Hematopoietic multipotent progenitor cell treated with erythropoietin and hydrocortisone succinate and interleukin-3 and kit ligand, for 8 days (in vitro differentiated cells): Measurements from ENCODE around the gene TSR1.
"Not testable (repeated sequence)": the region's sequence is repeated elsewhere in the genome, so short reads cannot be mapped to it uniquely, and the experiment has no call there.

Experiments used
- DNase-seq: peaks from one replicate; pipeline ENCODE4 v3.0.0-alpha.2; 2015

The TSR1 gene

DNA sequence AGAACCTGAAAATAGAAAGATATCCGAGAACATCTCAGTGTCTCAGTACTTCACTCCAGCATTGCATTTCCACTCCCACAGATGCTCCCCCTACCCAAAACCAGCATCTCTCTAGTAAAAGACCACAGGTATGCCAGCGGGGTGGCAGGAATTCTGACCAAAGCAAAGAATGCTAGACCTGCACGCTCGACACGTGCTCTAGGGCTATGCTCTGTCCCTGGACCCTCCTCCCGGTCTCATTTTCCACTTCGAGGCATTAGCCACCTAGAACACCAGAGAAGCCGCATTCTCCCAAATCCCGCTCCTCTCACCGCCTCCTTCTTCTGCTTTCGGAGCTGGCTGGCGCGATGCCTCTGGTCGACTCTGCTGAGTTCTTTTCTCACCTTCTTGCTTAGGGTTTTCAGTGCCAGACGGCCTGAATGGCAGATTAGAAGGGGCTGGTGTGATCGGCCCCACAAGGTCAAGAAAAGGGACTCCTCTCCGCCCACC is 487 bp downstream of the TSR1 start:
- DNase-seq: no peak

DNA sequence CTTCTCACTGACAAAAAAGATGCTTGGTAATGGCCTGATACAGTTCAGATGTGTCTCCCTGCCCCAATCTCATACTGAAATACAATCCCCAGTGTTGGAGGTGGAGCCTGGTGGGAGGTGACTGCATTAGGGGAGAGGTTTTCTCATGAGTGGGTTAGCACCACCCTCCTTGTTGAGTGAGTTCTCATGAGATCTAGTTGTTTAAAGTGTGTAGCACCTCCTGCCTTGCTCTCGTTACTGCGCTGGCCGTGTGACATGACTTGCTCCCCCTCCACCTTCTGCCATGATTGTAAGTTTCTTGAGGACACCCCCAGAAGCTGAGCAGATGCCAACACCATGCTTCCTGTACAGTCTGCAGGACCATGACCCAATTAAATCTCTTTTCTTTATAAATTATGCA is 5.0 kb downstream of the TSR1 start:
- no peak for DNase-seq

DNA sequence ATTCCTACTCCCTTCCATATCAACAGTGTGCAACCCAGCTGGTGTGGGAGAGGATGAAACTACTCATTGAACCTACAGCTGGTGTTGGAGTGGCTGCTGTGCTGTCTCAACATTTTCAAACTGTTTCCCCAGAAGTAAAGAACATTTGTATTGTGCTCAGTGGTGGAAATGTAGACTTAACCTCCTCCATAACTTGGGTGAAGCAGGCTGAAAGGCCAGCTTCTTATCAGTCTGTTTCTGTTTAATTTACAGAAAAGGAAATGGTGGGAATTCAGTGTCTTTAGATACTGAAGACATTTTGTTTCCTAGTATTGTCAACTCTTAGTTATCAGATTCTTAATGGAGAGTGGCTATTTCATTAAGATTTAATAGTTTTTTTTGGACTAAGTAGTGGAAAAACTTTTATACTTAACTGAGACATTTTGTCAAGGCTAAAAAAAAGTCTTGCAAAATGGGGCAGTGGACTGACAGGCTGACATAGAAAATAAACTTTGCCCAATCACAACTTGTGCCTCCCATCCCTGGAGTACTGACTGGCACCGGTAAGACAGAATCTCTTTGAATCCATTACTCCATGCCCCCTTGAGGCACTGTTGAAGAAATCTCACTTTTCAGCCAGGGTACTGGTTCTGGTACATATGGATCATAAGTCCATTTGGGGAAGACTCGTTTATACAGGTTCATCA is 12.5 kb downstream of the TSR1 start:
- no peak for DNase-seq

DNA sequence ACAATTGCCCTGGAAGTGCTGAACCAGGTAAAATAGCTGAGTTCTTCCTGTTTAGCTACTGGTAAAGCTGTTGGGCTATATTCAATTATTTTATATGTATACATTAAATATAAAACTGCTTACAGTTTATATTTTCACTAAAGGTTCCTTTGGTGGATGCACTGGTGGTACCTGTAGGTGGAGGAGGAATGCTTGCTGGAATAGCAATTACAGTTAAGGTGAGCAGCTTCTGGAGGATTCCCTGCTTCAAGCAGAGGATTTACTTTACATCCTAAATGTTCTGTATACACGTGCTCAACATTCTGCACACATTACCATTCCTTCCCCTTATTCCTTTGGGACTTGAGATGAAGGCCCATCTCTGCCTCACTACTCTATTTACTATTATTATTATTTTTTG is 14.9 kb downstream of the TSR1 start:
- DNase-seq: no peak

DNA sequence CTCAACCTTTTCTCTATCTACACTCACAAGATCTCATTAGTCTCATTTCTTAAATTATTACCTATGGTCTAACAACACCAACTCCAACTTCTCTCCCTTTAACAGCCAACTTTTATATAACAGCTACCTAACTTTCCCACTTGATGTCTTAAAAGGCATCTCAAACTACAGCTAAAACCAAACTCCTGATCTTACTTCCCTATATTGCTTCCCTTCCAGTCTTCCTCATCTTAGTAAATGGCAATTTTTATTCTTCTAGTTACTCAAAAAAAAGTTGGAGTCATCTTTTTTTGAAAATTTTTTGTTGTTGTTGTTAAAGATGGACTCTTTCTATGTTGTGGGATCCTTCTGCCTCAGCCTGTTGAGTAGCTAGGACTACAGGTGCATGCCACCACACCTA is 17.2 kb downstream of the TSR1 start:
- DNase-seq: no peak

DNA sequence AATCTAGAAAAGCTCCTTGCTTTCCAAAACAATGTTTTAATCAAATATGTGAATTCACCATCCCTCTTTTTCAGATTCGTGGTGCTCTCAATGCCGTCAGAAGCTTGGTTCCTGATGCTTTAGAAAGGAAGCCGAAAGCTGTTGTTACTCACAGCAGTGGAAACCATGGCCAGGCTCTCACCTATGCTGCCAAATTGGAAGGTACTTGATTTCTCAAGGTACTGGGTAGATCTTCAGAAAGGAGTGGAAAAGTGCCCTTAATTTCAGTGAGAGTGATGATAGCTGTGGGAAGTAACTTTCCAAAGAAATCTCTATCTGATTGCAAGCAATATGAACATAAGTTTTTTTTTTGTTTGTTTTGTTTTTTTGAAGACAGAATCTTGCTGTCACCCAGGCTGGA is 18.5 kb downstream of the TSR1 start:
- no peak for DNase-seq

DNA sequence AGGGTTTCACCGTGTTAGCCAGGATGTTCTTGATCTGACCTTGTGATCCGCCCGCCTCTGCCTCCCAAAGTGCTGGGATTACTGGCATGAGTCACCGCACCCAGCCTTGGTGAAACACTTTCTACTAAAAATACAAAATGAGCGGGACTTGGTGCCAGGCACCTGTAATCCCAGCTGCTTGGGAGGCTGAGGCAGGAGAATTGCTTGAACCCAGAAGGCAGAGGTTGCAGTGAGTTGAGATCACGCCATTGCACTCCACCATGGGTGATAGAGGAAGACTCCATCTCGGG is 19.4 kb downstream of the TSR1 start:
- not testable (repeated sequence) for DNase-seq

DNA sequence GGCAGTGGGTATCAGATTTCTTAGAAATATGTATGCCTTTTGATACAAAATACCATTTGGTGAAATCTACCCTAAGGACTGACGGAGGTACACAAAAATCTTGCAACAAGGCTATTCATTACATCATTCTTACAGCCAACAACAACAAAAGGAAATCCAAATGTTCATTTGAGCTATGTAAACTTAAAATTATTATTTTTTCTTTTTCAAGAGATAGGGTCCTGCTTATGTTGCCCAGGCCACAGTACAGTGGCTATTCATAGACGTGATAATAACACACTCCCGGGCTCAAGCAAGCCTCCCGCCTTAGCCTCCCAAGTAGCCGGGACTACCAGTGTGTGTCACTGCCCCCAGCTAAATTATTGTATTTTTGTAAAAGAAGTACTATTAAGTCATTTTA is 23.5 kb downstream of the TSR1 start:
- no peak for DNase-seq

DNA sequence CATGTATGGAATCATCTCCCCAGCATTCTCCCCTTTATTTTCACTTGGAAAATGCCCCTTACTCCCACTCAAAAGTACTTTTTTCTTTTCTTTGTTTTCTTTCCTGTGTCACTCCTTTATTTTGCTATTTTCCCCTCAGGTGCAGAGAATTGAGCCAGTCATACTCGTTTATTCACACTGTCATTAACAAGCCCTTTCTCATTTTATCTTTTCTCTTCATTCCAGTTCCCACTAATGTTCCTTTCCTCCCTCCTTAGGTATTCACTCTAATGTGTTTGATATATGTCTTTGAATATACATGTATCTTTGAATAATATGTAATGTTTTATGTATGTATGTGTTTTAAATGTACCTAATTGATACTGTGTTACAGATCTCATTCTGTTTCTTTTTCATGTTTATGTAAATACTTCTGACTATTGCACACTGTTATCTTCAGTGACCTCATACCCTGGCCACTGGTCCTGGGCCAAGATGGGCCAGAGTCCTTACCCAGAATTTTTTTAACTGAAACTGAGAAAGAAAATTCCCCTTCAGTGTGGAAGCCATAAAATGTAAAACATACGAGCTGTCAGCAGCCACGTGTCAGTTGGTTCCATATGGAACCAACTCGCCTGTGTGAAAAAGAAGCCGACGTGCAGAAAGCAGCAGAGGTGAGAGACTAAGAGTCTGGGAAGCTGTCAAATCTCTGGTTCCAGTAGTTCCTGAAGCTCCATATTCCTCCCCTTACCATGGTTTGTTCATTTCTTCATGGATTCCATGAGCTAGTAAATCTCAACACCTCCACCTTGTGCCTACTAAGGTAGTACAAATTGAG is 26.7 kb downstream of the TSR1 start:
- no peak for DNase-seq

DNA sequence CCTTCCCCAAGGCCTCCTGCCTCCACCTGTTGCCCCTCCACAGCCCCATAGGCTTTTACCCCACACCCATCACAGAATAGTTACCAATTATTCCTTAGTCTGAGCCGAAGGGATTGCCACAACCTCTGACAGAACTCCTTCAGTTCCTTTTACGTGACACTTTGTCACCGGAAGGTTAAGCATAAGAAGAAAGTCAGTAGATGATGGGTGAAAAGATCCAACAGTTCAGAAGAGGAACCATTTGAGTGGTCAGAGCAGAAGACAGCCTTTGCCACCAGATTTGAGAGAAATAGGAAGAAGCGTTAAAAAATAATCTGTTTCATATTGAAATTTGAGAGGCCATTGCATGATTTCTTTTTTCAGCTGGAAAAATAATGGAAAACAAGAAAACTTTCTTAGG is 31.3 kb downstream of the TSR1 start:
- DNase-seq: no peak

DNA sequence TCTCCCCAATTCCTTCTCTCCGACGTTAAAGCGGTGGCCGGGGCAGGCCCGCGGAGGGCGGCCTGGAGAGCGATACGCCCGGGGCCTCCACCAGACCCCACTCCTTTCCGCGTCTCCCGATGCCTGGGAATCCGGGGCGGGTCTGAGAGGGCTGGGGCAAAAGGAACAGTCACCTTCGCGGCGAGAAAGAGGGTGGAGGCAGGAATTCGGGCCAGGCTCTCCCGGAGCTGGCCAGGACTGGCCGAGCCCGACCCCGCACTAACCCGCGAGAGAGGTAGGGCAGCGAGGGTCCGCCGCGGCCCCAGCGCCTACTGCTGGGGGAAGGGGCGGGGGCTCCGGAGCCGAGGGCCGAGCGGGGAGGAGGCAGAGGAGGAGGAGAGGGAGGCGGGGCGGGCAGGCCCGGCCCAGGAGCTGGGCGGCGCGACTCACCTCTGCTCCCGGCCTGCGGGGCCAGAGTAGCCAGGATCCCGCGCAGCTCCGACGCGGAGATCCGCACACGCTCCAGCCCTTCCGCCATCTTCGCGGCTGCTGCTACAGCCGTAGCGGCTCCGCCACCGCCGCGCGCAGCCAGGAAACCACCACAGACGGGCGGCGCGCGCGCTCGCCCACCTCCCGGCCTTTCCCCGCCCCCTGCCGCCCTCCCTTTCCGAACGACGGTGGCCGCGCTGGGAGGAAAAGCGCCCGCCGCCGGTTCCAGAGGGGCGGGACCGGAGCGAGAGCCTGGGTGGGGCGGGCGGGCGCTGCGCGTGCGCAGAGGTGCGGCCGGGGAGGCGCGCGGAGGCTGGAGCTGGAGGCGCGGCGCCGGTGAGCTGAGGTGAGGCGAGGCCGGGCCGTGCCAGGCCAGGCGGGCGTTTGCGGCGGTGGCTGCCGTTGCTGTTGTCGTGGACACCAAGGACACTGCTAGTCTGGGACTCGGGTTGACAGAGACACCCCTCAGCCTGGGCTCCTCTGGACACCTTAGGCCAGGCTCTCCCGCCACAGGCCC is 32.8 kb downstream of the TSR1 start, which contains the start of the genes SMG6 and SRR:
SMG6 (minus strand) TSS at position 582 of the 985 bp plus-strand sequence; CDS start at position 517, 65 bp downstream.
SRR (plus strand) TSS at position 747 of the 985 bp plus-strand sequence. CDS start 11,611 bp downstream, outside the sequence.
- peak; percentile 88 for DNase-seq

DNA sequence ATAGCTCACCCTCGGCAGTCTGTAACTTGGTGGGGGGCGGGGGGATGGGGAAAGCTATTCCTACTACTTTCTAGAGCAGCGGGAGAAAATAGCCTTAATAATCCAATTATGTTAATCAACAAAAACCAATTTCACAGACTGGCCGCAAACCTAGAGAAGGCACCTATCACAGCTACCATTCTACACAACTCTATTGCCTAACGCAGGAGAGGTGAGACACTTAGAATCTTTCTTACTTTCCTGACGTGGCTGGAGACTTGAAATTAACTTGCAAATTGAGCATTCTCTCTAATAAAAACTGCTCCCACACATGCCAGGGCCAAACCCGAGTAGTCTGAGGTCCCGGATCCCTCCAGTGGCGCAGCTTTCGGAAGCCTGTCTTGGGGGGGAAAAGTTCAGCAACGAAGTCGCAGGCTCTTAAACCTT is 33.5 kb downstream of the TSR1 start:
- peak; percentile 25 for DNase-seq

DNA sequence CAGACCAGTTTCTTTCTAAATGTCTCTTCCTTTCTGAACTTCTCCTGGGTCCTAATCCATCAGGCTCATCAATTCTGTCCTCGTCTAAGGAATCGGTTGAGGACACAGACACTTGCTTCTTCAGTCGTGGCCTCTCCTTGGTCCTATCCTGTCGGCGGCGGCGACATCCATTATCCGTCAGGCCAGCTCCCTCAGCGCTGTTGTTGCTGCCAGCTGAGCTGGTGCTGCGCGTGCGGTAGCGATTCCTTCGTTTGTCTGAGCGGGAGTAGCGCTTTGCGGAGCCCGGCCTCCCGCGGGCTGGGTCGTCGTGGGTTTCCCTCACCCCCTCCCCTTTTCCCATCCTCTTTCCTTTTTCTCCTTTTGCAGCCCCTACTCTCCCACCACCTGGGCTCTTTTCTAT is 36.5 kb downstream of the TSR1 start:
- no peak for DNase-seq

DNA sequence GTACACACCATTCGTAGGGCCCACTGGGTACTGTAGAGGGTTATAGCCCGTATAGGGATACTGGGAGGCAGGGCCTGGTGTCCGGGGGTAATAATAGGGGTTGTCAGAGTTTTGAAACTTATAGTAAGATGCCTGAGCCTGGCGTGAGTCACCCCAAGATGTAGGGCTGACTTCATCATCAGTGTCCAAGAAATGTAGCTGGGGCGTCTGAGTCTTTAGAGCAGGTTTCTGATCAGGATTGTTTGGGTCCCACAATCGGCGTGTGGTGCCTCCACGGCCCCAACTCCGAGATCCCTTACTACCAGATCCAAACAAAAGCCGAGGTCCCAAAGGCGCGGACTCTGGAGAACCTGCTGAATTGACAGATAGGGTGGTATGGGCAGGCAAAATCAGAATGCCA is 37.1 kb downstream of the TSR1 start:
- DNase-seq: no peak

DNA sequence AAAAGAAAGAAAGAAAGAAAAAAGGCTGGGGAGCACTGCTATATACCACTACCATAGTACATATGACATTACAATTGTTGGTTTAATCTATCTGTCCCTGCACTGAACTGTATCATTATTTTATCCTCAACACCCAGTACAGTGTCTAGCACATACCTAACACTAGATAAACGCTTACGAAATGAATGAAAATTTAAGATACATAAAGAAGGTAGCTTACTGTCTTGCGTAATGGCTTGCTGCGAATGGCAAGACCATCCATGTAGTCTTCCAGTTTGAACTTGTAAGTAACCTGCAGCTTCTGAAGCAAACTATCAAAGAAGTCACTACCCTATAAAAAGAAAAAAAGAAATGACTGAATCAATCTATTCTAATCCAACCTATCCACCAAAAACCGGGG is 39.2 kb downstream of the TSR1 start:
- no peak for DNase-seq

DNA sequence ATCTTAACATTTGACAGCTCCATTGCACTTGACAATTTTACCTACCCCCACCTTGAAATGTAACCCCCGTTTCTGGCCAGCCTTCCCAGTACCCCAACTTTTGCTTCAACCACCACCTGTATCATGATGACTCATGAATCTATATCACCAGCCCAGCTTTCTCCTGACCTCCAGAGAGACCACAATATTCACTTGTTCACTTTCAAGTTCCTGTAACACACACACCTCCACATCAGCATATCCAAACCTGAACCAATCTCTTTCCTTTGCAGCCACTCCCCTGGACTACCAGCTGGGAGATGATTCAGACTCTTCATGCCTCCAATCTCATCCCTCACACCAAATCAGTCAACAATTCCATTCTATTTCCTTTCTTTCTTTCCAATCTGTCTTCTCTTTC is 40.7 kb downstream of the TSR1 start:
- no peak for DNase-seq

DNA sequence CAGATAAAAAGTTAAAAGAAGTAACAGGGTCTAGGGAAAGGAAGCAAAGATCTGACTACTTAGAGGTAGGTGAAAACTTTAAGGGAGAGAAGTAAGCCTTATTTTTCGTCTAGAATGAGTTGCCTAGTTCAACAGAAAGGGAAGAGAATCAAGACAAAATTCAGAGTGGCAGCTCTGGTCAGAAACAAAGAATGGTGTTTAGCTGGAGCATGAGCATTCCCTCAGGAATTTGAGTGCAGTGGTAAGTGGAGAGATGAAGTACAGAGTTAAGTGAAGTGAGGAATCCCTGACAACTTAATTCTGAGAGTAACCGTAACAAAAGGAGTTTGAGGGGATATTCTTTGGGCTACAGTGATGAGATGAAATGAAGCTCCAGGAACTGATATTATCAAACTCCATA is 44.2 kb downstream of the TSR1 start:
- DNase-seq: no peak

DNA sequence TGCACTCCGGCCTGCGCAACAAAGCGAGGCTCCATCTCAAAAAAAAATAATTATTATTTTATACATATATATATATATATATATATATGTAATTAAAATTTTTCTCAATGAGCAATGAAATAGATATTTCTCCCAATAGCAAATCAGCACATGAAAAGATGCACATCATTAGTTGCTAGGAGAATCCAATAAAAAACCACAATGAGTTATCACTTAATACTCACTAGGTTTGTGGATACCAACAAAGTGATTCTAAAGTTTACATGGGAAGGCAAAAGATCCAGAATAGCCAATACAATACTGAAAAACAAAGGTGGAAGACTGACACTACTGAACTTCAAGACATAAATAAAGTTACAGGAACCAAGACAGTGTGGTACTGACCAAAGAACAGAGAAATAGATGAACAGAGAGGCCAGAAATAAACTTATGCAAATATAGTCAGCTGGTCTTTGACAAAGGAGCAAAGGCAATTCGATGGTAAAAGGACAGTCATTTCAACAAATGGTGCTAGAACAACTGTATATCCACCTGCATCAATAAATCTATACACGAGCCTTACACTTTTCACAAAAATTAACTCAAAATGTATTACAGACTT is 46.3 kb downstream of the TSR1 start:
- no peak for DNase-seq

DNA sequence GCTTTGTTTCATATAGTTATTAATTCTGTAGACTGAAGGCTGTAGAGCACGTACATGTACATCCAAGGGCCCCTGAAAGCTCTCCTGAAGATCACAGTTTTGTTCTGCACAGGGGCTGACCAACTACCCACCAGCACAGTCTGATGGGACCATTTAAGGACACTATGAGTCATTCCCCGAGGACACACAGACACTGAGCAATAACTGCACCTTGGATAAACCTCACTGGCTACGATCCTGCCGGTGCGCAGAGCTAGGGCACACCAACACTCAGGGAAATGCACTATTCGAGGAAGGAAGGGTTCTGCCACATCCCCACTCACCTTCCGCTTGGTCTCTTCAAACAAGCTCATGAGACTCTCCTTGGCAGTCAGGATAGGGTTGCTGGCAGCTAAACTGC is 53.0 kb downstream of the TSR1 start:
- DNase-seq: no peak

DNA sequence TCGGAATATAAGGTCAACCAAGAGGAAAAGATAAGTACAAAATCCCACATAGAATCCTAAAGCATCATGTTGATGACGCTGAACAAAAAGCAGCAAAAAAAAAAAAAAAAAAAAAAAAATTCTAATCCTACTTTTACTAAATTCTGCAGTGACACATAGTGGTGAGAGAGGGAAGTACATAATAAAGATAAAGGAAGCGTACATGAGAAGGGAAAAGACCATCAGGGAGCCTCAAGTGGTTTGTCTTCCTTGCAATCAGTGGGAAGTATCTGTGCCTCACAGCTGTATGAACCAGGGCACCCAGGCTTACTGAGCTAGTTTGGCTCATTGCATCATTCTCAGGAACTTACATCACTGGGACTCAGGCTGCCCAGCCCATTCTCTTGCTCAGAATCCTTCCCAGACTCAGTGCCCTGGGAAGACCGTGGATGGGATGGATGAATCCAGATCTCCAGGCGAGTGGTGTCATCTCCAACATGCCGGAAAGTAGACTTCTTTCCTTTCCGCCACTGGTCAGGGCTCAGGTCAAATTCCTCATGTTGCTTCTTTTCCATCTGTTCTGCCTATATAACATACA is 53.9 kb downstream of the TSR1 start:
- DNase-seq: peak; percentile 84

DNA sequence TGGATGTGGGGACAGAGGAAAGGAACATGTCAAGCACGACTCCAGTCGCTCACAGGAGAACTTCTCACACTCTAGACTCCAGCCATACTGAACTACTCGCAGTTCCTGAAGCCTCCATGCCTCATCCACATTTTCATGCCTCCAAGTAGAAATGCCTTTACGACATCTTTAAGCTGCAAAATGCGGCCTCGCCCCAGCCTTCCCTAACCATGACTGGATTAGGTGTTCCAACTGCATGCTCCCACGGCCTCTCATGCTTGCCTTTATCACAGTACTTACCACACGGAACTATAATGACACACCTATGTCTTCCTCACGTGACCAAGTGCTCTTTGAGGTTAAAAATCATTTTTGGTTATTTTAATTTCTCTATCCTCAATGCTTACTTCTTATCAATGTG is 56.5 kb downstream of the TSR1 start:
- DNase-seq: no peak

DNA sequence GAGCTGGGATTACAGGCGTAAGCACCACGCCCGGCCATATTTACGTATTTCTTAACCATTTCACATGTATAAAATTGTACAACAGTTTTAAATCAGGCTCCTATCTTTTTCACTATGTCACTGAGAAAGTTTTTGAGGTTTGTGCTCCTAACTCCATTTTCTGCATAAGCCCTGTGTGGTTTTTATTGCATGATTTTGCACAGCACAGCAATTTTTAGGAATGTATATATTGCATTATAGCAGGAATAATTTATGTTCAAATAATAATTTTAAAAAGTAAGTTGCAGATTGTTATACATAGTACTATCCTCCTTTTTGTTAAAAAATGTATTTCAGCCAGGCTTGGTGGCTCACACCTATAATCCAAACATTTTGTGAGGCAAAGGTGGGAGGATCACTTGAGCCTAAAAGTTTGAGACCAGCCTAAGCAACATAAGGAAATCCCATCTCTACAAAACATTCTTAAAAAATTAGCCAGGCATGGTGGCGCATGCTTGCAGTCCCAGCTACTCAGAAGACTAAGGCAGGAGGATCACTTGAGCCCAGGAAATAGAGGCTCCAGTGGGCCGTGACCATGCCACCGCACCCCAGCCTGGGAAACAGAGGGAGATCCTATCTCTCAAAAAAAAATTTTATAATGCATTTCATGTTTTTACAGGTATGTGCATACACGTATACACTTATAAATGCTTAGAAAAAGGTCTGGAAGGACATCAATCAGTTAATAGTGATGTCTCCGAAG is 58.7 kb downstream of the TSR1 start:
- no peak for DNase-seq
